ENCODE results near the gene MBIP. TPM values are rescaled to one million over a fixed set of nuclear protein-coding genes. Genes with fewer than 3 reads are reported as not detected.

Gene MBIP
- total RNA-seq, 4 donors from 2014 or later, result 13.4 to 46.5 (median 18.1) TPM

- TF ChIP-seq CTCF (IDR thresholded peaks at IDR 0.05; ENCODE audit: low read depth), result no peak
Measured at GRCh38 chr14:36294543-36294942, 25.9 kb downstream of the MBIP start.

GRCh38 chr14:36293824-36294223 lies 26.6 kb downstream of the MBIP start:
- TF ChIP-seq CTCF (IDR thresholded peaks at IDR 0.05; ENCODE audit: low read depth), result no peak

GRCh38 chr14:36289954-36290353 lies 30.5 kb downstream of the MBIP start:
- no peak for TF ChIP-seq CTCF (IDR thresholded peaks at IDR 0.05; ENCODE audit: low read depth)

- no peak for TF ChIP-seq CTCF (IDR thresholded peaks at IDR 0.05; ENCODE audit: low read depth)
Measured at GRCh38 chr14:36288496-36288895, 31.9 kb downstream of the MBIP start.

- no peak for TF ChIP-seq CTCF (IDR thresholded peaks at IDR 0.05; ENCODE audit: low read depth)
Measured at GRCh38 chr14:36284971-36285595, 35.4 kb downstream of the MBIP start.

- TF ChIP-seq CTCF (IDR thresholded peaks at IDR 0.05; ENCODE audit: low read depth), result no peak
Measured at GRCh38 chr14:36281309-36281708, 39.1 kb downstream of the MBIP start.

GRCh38 chr14:36279306-36280190 lies 40.9 kb downstream of the MBIP start:
- TF ChIP-seq CTCF (IDR thresholded peaks at IDR 0.05; ENCODE audit: low read depth), result no peak
